Measurements from ENCODE around the gene PDHB.
A peak's percentile ranks its signal among the peaks of the same experiment; 100 is the strongest.

PDHB gene

DNA sequence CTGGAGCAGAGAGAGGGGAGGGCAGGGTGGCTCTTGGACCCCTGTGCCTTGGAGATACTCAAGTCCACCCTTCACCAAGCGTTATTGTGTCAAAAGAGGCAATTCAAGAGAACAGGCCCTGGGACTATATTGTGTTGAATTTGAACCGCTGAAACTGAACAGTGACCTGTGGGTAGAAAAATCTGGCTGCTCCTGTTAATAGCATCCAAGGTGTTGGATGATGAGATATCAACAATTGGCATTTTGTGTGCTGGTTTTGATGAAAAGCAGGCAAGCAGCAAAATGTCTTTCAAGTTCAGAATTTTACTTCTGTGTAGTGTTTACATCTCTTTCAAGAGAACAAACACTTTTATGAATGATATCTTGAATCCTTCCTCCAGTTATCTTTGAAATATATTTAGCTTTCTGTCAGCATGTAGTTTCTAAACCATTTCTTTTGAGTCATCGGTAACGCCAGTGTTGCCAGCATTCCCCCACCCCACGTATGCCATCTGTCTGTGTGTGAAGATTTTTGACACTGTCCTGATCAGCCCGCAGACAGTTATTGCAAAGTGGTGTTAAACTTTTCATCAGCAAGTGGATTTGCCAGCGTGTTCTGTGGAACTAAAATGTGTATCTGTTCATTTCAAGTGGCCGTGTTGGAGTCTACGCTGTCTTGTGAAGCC lies 34.8 kb downstream of the PDHB start:
- peak; percentile 74 for DNase-seq (ENCODE audit: low read depth)

- DNase-seq (ENCODE audit: low read depth): no peak
These were observed 39.3 kb downstream of the PDHB start for GRCh38 chr3:58394339-58394738.

GRCh38 chr3:58392181-58392580 lies 41.5 kb downstream of the PDHB start:
- peak; percentile 94 for DNase-seq (ENCODE audit: low read depth)

DNA sequence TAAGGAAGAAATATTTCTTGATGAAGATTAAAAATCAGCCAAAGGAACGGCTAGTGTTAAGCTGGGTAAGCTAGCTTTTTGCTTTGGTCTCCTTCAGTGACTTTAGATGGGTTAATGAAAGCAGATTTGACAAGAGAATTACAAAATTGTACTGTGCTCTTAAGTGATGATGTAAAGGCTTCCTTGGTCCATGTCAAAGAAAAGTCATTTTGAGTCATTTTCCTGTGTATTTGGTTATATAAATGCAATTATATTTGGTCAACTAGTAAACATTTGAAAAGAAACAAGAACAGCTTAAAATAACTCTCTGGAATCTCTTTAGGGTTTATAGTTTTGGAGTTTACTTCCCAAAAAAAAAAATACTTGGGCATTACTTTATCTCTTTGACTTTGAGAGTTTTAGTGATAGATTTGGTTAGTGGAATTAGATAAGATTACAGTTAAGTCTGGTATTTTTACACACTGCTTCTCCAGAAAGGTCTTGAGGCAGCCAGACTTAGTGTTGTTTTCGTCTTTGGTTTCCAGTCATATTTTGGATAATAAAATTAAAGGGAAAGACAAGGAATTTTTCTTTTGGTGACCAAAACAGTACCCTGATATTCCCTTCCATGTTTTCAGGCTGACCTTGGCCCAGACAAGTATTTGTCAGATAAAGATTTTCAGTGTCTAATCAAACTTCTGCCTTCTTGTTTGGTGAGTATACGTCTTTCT lies 42.3 kb downstream of the PDHB start:
- peak; percentile 75 for DNase-seq (ENCODE audit: low read depth)

- DNase-seq (ENCODE audit: low read depth): peak; percentile 94
These were observed 45.0 kb downstream of the PDHB start for GRCh38 chr3:58388550-58389091.

GRCh38 chr3:58387650-58388546 lies 45.7 kb downstream of the PDHB start:
- DNase-seq (ENCODE audit: low read depth): no peak

DNA sequence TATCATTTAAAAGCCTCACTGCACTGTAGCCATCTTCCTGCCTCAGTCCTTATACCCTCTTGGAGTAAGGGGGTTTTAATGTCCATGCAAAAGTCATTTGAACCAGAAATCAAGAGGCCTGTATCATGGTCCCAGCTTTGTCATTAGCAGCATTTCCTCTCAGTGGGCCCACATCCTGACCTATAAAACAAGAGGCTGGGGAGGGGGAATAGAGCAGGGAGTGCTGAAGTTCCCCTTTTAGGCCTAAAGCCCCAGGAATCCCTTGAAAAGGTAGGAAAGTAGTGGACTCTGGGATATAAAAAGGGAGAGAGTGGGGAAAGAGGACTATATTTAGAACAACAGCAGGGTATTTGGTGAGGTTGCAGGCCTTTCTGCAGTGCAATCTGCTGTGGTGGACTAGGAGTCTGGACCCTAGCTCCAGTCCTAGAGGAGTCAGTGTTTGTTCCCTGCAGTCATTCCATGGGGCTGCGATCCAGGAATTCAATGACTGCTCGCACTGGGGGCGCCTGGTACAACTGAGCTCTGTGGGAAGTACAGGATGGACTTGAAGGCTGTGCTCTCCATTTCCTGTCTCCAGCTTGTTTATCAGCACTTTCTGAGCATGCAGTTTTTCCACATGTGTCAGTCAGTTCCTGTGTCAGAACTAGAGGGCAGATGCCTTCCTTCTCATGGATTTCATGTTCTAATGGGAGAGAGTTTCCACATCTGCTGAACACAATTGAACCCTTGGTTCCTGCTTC lies 46.8 kb downstream of the PDHB start:
- peak; percentile 100 for DNase-seq (ENCODE audit: low read depth)

GRCh38 chr3:58384381-58385090 lies 49.1 kb downstream of the PDHB start:
- DNase-seq (ENCODE audit: low read depth): peak; percentile 23

DNA sequence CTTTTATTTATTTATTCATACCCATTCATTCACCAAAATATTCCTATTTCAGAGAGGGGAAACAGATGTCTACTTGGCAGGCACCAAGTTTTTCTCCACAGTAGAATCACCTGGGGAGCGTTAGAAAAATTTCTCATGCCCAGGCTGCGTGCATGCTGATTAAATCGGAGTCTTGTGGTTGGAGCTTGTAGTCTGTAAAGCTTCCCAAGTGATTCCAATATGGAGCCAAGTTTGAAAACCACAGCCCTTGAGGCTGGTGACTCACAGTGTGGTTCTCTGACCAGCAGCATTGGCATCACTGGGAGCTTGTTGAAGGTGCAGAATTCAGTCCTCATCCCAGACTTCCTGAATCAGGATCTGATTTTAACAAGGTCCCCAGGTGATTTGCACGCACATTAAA lies 49.7 kb downstream of the PDHB start:
- peak; percentile 100 for DNase-seq (ENCODE audit: low read depth)

GRCh38 chr3:58383476-58383875 lies 50.2 kb downstream of the PDHB start:
- DNase-seq (ENCODE audit: low read depth): peak; percentile 77

- no peak for DNase-seq (ENCODE audit: low read depth)
These were observed 54.1 kb downstream of the PDHB start for GRCh38 chr3:58379351-58380073.

DNA sequence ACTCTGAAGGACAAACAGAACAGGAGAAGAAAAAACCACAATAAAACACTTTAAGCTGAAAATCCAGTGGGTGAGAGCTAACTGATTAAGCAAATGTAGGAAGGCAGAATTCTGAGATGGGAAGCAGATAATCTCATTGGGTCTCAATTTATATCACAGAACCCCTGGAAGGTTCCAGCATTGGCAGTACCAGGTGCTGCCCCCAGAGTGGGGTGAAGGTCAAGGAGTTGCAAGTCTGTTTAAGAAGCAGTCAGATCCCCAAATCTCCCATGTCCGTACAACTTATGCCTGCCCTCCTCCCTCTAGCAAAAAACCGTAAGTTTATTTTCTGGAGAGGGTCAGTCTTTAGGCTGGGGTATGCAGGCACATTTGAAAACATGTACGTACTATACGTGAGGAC lies 55.9 kb downstream of the PDHB start:
- DNase-seq (ENCODE audit: low read depth): no peak

All from amniotic epithelial cell (primary cell).